HG03520 (cell line): ENCODE data around the gene STK39.
"Not testable (repeated sequence)": the region's sequence is repeated elsewhere in the genome, so short reads cannot be mapped to it uniquely, and the experiment has no call there.

Source experiments
- ATAC-seq: cut with Tn5 transposase; IDR thresholded peaks from one replicate; pipeline ENCODE4 v1.9.1; 2021; ENCODE audit warnings: mild to moderate bottlenecking, moderate library complexity; ENCODE audit not compliant: unreplicated experiment

STK39 gene

GRCh38 chr2:168143813-168144212 is 103.6 kb downstream of the STK39 start:
- ATAC-seq, result no peak

DNA sequence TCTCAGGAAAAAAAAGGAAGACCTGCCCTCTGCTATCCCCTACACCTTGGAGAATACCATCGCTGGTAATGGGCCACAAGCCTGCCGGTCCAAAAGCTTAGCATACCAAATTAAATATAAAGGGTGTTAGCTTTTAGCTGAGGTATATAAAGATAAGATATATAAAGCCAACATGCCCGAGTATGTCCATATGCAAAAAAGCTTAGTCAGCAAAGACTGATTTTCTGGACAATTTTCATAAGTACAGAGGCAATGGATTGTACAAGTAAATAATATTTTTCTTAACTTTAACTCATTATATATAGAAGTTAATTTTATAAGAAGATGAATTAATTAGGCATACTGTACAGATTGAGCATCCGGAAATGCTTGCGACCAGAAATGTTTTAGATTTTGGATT is 106.5 kb downstream of the STK39 start:
- no peak for ATAC-seq

- no peak for ATAC-seq
Measured at GRCh38 chr2:168139852-168140251, 107.5 kb downstream of the STK39 start.

GRCh38 chr2:168138901-168139300 is 108.5 kb downstream of the STK39 start:
- ATAC-seq, result no peak

DNA sequence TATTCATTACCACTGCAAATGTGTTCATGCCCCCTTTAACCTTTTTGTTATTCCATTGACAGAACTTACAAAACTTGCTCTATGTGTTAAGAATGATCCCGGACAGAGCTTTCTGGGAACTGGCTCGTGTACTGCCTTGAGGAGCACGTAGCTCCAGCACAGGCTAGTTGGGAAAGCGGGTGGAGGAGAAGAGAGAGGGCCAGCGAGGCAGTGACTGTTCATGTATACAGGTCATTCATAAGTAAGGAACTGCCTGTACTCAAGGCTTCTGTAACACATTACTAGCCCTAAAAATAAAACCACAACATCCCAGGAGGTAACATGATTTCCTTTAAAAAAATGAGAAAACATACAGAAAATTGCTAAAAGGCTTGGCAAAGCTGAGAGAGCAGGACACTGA is 109.0 kb downstream of the STK39 start:
- no peak for ATAC-seq

GRCh38 chr2:168137510-168138180 is 109.8 kb downstream of the STK39 start:
- no peak for ATAC-seq

DNA sequence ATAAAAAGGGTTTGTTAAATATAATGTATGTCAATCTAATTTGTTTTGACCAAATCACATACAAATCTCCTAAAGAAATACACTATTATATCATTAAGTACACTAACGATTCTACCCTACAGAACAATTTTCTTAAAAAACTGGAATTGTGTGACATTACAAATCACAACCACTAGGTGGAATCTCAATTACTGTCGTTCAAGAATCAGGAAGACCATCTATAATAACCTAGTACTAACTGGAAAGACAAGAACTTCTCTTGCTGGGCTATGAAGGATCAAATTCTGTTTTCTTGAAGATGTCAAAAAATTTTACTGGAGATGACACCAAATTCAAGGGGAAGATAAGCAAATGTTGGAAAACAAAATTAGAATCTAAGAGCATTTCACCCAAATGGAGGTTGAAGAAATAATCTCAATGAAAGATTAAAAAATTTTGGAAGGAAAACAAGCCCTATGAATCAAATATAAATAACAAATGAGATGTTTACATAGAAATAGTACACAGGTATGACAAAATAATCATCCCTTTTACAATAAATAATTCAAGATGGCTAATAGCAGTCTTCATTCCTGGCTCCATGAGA is 110.9 kb downstream of the STK39 start:
- no peak for ATAC-seq

- ATAC-seq, result no peak
Measured at GRCh38 chr2:168135630-168136029, 111.8 kb downstream of the STK39 start.

- no peak for ATAC-seq
Measured at GRCh38 chr2:168135121-168135520, 112.3 kb downstream of the STK39 start.

DNA sequence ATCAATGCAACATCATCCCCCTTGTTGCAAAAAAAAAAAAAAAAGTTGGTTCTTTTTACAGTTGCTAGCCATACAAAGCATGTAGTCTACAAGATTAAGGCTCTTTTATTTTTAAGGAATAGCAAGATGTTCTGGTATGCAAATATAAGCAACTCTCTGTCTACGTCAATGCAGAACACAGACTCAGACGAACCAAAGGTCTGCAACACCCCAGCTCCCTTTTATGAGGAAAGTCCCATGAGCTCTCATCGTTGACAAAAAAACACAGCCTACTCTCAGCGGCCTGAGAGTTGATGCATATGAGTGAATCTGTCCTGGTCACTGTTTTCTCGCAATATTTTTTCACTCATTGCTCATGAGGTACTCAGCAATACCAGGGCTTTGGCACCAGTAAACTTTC is 112.9 kb downstream of the STK39 start:
- ATAC-seq, result no peak

DNA sequence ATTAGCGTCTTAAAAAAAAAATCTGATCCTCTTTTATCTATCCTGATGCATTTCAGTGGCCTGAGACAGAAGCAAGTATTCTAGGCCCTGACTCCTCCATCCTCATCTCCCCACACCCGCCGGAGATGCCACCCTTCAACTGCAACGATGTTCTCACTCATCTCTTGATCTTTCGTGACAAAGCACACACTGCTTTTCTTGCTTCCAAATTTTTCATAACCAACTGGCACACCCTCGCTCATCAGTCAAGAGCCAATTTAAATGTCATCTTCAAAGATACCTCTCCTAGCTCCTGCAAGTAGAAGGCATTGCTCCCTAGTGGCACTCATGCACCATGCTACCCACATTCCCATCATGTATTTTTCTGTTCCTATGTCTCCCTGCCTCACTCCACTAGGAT is 115.0 kb downstream of the STK39 start:
- no peak for ATAC-seq

DNA sequence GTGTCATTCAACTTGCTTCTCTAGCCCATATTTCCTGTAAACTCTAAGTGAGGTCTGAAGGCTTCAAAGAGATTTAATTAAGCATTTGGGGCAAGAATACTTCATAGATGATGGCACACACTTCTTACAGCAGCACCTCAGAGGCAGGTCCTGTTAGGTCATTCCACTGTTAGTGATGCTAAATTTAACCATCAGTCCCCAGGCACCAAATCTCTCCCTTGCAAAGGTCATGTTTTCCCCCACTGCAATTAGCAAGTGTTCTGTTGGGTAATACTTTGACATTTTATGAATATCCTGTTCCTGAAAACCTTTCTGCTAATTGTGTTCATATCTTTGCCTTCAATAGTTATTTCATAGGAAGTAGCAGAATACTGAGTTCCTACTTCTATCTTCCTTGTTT is 117.0 kb downstream of the STK39 start:
- ATAC-seq, result no peak

DNA sequence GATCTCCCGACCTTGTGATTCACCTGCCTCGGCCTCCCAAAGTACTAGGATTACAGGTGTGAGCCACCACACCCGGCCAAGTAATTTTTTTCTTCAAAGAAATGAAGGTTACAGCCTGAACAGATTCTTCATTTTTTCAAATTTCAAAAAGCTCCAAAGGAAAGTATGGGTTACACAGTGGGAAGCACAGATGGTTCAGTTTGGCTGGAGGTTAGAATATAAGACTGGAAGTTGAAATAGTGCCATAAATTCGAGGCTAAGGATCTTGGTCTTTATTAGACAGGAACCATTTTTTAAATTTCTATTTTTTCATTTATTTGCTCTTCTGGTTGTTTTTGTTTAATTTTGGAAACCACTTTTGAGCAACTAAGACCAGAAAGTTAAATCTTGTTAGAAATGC is 120.0 kb downstream of the STK39 start:
- ATAC-seq, result no peak

DNA sequence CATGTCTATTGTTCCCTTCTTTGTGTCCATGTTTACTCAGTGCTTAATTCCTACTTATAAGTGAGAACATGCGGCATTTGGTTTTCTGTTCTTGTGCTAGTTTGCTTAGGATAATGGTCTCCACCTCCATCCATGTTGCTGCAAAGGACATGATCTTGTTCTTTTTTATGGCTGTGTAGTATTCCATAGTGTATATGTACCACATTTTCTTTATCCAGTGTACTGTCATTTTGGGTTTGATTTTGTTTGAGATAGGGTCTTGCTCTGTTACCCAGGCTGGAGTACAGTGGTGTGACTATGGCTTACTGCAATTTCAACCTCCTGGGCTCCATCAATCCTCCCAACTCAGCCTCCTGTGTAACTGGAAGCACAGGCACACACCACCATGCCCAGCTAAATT is 125.2 kb downstream of the STK39 start:
- not testable (repeated sequence) for ATAC-seq

DNA sequence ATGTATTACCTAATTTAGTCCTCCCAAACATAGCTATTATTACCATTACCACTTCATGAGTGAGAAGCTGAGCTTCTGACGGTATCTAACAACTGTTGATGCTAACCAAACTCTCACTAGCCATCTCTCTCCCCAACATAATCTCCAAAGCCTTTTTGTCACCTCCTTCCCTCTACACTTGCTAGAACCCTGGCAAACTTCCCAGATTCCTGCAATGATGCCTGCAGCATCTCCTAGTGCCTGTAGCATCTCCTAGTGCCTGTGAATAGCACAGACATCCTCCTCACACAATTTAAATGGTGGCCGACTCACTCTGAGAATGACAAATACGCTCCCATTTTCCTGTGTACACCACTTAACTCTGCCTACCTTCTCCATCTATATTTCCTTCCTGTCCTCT is 126.7 kb downstream of the STK39 start:
- ATAC-seq, result no peak

- ATAC-seq, result no peak
Measured at GRCh38 chr2:168120310-168120709, 127.1 kb downstream of the STK39 start.

- ATAC-seq, result peak; percentile 65
Measured at GRCh38 chr2:168119515-168120141, 127.8 kb downstream of the STK39 start.

DNA sequence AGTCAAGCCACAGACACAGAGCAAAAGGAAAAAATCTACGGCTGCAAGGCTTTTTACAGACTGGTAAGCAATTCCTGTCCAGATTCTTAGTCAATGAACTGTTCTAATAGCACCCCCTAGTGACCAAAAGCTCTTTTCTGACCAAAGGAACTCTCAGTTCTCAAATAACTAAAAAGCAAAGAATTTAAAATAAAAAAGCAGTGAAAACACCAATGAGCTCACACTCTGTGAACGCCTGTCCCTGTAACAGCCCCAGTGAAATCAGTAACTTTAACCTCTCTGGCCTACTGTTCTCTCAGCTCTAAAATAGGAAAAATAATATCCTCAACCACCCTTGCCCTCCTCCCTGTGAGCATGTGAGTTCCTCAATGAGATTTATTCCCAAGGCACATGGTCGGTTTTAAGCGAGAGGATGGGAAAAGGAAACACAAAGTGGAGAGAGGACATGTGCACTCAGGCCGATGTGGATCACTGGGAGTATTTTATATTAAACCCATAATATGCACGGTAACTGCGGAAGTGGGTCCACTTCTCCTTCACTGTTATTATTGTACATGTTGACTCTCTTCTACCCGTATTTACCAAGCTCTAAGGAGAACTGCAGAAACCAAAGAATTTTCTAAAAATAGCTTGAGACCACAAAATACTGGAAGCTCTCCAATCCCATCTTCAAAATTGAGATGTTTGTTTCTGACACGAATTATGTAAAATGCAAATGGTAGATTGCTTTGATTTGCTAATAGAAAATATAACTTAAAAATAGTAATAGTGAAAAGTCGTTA is 128.5 kb downstream of the STK39 start:
- peak; percentile 64 for ATAC-seq

DNA sequence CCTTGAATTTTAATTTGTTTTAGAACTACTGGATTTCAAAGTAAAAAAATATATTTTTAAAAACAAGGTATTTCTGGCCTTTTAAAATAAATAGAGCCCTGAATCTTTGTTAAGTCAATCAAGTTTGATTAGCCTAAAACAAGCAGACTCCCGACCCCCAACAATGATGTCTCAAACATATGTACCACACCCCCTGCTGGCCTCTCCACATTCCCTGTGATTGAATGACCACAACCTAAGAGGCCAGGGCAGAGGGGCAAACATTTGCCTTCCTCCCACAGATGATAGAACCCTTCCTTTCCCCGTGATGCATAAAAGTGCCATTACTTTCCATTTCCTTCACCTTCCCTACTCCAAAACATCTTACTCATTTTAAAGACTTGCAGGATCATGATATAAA is 130.9 kb downstream of the STK39 start:
- ATAC-seq, result no peak

GRCh38 chr2:168114619-168115018 is 132.8 kb downstream of the STK39 start:
- no peak for ATAC-seq

GRCh38 chr2:168114040-168114439 is 133.4 kb downstream of the STK39 start:
- ATAC-seq, result no peak

- no peak for ATAC-seq
Measured at GRCh38 chr2:168107322-168107721, 140.1 kb downstream of the STK39 start.
